ENCODE results near the gene SIM2.

DNA sequence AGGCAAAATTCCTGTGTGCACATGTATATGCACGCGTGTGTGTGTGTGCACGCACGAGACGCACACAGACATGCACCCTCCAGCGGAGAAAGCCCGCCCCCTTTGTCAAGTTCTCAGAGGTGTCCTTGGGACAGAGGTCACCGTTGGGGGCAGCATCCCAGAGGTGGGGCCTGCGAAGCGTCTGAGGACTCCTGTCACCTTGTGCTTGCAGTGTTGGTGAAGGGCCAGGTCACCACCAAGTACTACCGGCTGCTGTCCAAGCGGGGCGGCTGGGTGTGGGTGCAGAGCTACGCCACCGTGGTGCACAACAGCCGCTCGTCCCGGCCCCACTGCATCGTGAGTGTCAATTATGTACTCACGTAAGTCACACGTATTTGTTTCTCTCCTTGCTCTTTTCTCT is 42.6 kb downstream of the SIM2 start:
- TF ChIP-seq ELF1 (IDR thresholded peaks at IDR 0.05; ENCODE audit: borderline replicate concordance, low read depth) (no peak), ZFX (IDR thresholded peaks at IDR 0.05) (no peak), POLR2A (IDR thresholded peaks at IDR 0.05; ENCODE audit: borderline replicate concordance, extremely low read depth, insufficient read depth, insufficient read length) (no peak), RAD21 (IDR thresholded peaks at IDR 0.05; ENCODE audit: low read depth) (no peak), EZH2 (IDR thresholded peaks at IDR 0.05) (no peak)
- TF ChIP-seq, protein P1, sequence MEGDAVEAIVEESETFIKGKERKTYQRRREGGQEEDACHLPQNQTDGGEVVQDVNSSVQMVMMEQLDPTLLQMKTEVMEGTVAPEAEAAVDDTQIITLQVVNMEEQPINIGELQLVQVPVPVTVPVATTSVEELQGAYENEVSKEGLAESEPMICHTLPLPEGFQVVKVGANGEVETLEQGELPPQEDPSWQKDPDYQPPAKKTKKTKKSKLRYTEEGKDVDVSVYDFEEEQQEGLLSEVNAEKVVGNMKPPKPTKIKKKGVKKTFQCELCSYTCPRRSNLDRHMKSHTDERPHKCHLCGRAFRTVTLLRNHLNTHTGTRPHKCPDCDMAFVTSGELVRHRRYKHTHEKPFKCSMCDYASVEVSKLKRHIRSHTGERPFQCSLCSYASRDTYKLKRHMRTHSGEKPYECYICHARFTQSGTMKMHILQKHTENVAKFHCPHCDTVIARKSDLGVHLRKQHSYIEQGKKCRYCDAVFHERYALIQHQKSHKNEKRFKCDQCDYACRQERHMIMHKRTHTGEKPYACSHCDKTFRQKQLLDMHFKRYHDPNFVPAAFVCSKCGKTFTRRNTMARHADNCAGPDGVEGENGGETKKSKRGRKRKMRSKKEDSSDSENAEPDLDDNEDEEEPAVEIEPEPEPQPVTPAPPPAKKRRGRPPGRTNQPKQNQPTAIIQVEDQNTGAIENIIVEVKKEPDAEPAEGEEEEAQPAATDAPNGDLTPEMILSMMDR (IDR thresholded peaks at IDR 0.05 in 2 of 3, conservative IDR thresholded peaks at IDR 0.05 in 1 of 3; ENCODE audit: borderline replicate concordance in 1 of 3, insufficient read depth in 1 of 3, low read depth in 2 of 3, low read length in 2 of 3), result no peak
- TF ChIP-seq, protein P2, sequence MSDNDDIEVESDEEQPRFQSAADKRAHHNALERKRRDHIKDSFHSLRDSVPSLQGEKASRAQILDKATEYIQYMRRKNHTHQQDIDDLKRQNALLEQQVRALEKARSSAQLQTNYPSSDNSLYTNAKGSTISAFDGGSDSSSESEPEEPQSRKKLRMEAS (IDR thresholded peaks at IDR 0.05), result no peak
- TF ChIP-seq, protein P3, sequence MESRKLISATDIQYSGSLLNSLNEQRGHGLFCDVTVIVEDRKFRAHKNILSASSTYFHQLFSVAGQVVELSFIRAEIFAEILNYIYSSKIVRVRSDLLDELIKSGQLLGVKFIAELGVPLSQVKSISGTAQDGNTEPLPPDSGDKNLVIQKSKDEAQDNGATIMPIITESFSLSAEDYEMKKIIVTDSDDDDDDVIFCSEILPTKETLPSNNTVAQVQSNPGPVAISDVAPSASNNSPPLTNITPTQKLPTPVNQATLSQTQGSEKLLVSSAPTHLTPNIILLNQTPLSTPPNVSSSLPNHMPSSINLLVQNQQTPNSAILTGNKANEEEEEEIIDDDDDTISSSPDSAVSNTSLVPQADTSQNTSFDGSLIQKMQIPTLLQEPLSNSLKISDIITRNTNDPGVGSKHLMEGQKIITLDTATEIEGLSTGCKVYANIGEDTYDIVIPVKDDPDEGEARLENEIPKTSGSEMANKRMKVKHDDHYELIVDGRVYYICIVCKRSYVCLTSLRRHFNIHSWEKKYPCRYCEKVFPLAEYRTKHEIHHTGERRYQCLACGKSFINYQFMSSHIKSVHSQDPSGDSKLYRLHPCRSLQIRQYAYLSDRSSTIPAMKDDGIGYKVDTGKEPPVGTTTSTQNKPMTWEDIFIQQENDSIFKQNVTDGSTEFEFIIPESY (IDR thresholded peaks at IDR 0.05; ENCODE audit: extremely low read depth, insufficient replicate concordance, low read length), result no peak
